Cardiac muscle cell (in vitro differentiated cells and primary cell): Measurements from ENCODE around the gene CCDC122. TPM values are rescaled to one million over a fixed set of nuclear protein-coding genes. Genes with fewer than 3 reads are reported as not detected.

Source experiments
- DNase-seq, 2 donors: peaks; one replicate each; pipeline versions ENCODE4 v3.0.0 to v3.0.0-alpha.2; 2010 to 2017; ENCODE audit warnings: low read depth in 1 of 2, low spot score in 1 of 2
- H3K27ac ChIP-seq: fragments of 200-600 bp; sonication (generic); 2 replicates; pipeline ENCODE4 v1.5.1; 2016
- H3K27me3 ChIP-seq: fragments of 200-600 bp; sonication (generic); 2 replicates; pipeline ENCODE4 v1.6.0; 2016; ENCODE audit warnings: control low read depth
- H3K36me3 ChIP-seq: fragments of 200-600 bp; sonication (generic); 2 replicates; pipeline ENCODE4 v1.5.1; 2016; ENCODE audit warnings: control low read depth
- H3K4me1 ChIP-seq: fragments of 200-600 bp; sonication (generic); 2 replicates; pipeline ENCODE4 v1.8.1; 2017; ENCODE audit warnings: low read depth, mild to moderate bottlenecking, mixed run types
- H3K4me3 ChIP-seq: fragments of 200-600 bp; sonication (generic); 2 replicates; pipeline ENCODE4 v1.5.1; 2016; ENCODE audit warnings: mild to moderate bottlenecking
- H3K9me3 ChIP-seq: fragments of 200-600 bp; sonication (generic); 2 replicates; pipeline ENCODE4 v1.5.1; 2017; ENCODE audit warnings: low read depth, mild to moderate bottlenecking, control low read depth
- polyA plus RNA-seq: library from polyadenylated mRNA; unstranded; fragments of >200 nt; fragmentation: Nextera tagmentation; extraction: Ambion mirVana; gene quantifications from 2 replicates; pipeline ENCODE4 v1.2.1, GENCODE V29; 2016
- total RNA-seq: library from RNA; depleted of rRNA; stranded (reverse); fragments of >200 nt; gene quantifications from 2 replicates; pipeline ENCODE4 v1.2.3, GENCODE V29; 2016
- TF ChIP-seq, protein P1 (sequence below): IDR thresholded peaks from 2 replicates; pipeline ENCODE4 v1.5.1; 2012; ENCODE audit warnings: low read depth, mild to moderate bottlenecking, low read length

The CCDC122 gene
- total and polyA plus RNA-seq, 2 experiments from 2014 or later: 4.1 to 8.0 TPM

DNA sequence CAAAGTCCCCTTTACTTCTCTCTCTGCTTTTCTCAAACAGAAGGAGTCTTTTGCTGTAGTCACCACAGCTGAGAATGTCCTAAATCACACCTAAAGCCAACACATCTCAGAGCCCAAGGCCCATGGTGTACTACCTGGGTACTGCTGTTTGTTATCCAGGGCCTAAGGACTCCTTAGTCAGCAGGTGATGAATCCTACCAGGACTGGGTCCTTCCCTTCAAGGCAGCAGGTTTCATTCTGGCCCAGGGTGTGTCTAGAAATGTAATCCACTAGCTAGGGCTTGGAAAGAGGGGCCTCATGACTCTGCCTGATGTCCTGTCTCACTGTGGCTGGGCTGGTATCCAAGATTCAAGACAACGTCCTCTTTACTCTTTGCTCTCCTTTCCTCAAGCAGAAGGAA, 56.6 kb downstream of the CCDC122 start:
- Histone ChIP-seq H3K36me3 (no peaks in the 10 kb centered on the region), H3K9me3 (no peaks in the 10 kb centered on the region), H3K27ac (no peak overlapping the region), H3K4me3 (no peak overlapping the region), H3K4me1 (no peaks in the 10 kb centered on the region), H3K27me3 (no peaks in the 10 kb centered on the region)
- no peak for DNase-seq
- TF ChIP-seq, protein P1, sequence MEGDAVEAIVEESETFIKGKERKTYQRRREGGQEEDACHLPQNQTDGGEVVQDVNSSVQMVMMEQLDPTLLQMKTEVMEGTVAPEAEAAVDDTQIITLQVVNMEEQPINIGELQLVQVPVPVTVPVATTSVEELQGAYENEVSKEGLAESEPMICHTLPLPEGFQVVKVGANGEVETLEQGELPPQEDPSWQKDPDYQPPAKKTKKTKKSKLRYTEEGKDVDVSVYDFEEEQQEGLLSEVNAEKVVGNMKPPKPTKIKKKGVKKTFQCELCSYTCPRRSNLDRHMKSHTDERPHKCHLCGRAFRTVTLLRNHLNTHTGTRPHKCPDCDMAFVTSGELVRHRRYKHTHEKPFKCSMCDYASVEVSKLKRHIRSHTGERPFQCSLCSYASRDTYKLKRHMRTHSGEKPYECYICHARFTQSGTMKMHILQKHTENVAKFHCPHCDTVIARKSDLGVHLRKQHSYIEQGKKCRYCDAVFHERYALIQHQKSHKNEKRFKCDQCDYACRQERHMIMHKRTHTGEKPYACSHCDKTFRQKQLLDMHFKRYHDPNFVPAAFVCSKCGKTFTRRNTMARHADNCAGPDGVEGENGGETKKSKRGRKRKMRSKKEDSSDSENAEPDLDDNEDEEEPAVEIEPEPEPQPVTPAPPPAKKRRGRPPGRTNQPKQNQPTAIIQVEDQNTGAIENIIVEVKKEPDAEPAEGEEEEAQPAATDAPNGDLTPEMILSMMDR: no peak

DNA sequence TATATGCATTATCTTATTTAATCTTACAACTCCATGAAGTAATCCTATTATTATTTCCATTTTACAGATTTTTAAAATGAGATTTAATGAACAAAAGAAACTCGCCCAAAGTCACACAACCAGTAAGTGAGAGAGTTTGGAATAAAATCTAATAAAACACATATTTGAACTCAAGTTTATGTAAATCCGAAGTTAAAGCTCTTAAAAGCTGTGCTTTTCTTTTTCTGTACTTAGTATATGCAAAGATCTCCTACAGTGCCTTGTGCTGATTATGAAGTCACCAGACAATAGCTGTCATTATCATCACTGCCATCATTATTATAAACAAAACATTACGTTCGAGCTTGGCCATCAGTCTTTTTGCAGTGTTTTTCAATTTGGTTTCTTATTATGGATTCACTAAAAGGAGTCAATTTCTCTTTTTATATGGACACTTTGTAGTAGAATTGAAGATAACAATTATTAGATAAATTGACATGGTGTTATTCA, 63.1 kb downstream of the CCDC122 start:
- Histone ChIP-seq H3K9me3 (no peaks in the 10 kb centered on the region), H3K27me3 (no peaks in the 10 kb centered on the region), H3K36me3 (no peaks in the 10 kb centered on the region)

DNA sequence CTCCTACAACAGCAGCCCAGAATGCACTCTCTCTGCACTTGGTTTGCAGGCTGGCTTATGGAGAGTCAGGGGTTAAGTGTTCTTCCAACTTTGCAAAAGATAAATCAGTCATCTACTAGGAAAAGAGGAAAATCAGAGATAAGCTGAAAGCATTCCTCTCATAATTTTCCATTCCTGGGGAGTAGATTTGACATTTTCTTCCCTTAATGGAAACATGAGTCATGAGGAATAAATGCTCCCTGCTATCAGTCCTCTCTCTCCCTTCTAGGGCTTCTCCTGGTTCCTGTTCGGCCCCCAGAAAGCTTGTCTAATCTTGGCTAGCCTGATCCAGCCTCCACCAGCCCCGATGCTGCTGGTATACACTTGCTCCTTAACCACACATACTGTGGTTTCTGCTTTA, 64.3 kb downstream of the CCDC122 start:
- no peaks in the 10 kb centered on the region for H3K4me1 ChIP-seq
- H3K36me3 ChIP-seq: no peaks in the 10 kb centered on the region
- peak; percentile 44 to 97 for DNase-seq
- no peaks in the 10 kb centered on the region for H3K9me3 ChIP-seq
- TF ChIP-seq, protein P1: no peak
- H3K4me3 ChIP-seq: no peak overlapping the region
- peak overlapping the region; percentile 78 for H3K27ac ChIP-seq
- no peaks in the 10 kb centered on the region for H3K27me3 ChIP-seq

More for the DNA sequence above, 63.1 kb downstream of the CCDC122 start:
- H3K4me1 ChIP-seq: no peaks in the 10 kb centered on the region
- no peak overlapping the region for H3K4me3 ChIP-seq
- H3K27ac ChIP-seq: no peak overlapping the region
- DNase-seq: no peak
- TF ChIP-seq, protein P1: no peak

DNA sequence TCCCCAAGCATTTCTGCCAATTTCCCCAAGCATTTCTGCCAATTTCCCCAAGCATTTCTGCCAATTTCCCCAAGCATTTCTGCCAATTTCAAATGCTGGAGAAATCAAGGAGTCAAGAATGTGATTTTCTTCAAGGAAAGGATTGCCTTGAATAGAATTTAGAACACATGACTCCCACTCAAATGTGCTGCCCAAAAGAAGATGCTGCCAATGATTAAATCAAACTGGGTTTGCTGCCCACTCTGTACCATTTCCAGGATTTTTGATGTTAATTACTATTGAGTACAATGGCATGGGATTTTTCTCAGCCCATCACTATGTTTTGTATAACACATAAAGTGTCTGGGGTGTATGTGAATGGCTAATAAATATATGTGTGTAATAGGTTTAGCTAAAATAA, 70.9 kb downstream of the CCDC122 start:
- TF ChIP-seq, protein P1: no peak
- Histone ChIP-seq H3K27me3 (no peaks in the 10 kb centered on the region), H3K36me3 (no peaks in the 10 kb centered on the region), H3K4me1 (no peaks in the 10 kb centered on the region), H3K4me3 (no peak overlapping the region), H3K27ac (no peak overlapping the region), H3K9me3 (no peaks in the 10 kb centered on the region)
- DNase-seq: no peak

DNA sequence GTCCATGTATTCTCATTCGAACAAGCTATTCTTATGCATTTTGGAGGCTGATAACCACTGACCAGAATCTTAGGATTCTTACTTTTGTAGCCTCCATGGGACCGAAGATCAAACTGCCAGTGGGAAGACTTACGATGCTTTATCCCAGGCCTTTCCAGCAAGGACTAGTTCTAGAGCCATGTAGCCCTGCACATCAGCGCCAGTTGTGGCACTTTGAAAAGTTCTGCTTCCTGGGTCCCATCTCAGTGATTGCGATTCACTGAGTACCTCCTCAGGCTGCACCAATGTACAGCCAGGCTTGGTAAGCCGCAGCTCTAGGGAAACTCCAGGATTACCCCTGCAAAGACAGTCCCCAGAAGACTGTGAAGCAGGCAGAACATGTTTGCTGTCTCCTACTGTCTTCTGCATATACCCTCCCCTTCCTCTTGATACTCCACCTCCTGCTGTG, 73.8 kb downstream of the CCDC122 start:
- TF ChIP-seq, protein P1: no peak
- Histone ChIP-seq H3K27ac (no peak overlapping the region), H3K27me3 (no peaks in the 10 kb centered on the region), H3K9me3 (no peaks in the 10 kb centered on the region), H3K4me1 (no peaks in the 10 kb centered on the region), H3K36me3 (no peaks in the 10 kb centered on the region), H3K4me3 (no peak overlapping the region)
- DNase-seq: peak in 1 of 2 donors; percentile 3

DNA sequence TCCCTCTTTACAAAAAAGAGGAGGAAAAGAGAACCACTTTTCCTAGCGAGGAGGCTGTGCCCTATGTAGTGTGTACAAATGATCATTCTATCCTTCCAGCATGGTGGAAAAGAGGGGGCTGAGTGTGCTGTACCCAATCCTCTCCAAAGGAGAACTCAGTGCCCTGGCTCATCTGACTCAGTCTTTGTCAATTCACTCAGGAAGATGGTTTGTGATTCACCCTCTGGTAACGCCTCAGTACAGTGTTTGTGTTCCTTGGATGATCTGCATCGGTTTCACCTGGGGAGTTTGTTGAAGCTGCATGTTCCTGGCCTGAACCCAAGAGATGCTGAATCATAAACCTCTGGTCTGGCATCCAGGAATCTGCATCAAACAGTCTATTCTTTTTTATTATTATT, 74.5 kb downstream of the CCDC122 start:
- peak in 1 of 2 donors; percentile 62 for DNase-seq

More for the DNA sequence above, 74.5 kb downstream of the CCDC122 start:
- no peak overlapping the region for H3K4me3 ChIP-seq
- peaks cover 3% of the 10 kb centered on the region for H3K4me1 ChIP-seq
- no peaks in the 10 kb centered on the region for H3K27me3 ChIP-seq
- no peaks in the 10 kb centered on the region for H3K9me3 ChIP-seq
- H3K27ac ChIP-seq: no peak overlapping the region
- TF ChIP-seq, protein P1: no peak
- no peaks in the 10 kb centered on the region for H3K36me3 ChIP-seq
